GM21390 (cell line): ENCODE data around the gene STX18.
"Not testable (repeated sequence)": the region's sequence is repeated elsewhere in the genome, so short reads cannot be mapped to it uniquely, and the experiment has no call there.

ENCODE experiments used
- ATAC-seq: cut with Tn5 transposase; IDR thresholded peaks from one replicate; pipeline ENCODE4 v1.9.1; 2021; ENCODE audit not compliant: unreplicated experiment

STX18 gene

GRCh38 chr4:4541661-4542570 lies at the start of gene STX18:
TSS of gene STX18 (minus strand) at chr4:4542048. CDS start at chr4:4541964, 84 bp downstream.
- ATAC-seq, result peak; percentile 87

- no peak for ATAC-seq
These were observed 49.2 kb upstream of the STX18 start for GRCh38 chr4:4591071-4591470.

- no peak for ATAC-seq
These were observed 48.7 kb upstream of the STX18 start for GRCh38 chr4:4590546-4590945.

GRCh38 chr4:4585012-4585670 lies 43.3 kb upstream of the STX18 start:
- no peak for ATAC-seq

- no peak for ATAC-seq
These were observed 41.8 kb upstream of the STX18 start for GRCh38 chr4:4583606-4584005.

- ATAC-seq, result no peak
These were observed 40.8 kb upstream of the STX18 start for GRCh38 chr4:4582653-4583052.

GRCh38 chr4:4580494-4580893 lies 38.6 kb upstream of the STX18 start:
- no peak for ATAC-seq

- no peak for ATAC-seq
These were observed 37.1 kb upstream of the STX18 start for GRCh38 chr4:4578981-4579380.

- no peak for ATAC-seq
These were observed 35.6 kb upstream of the STX18 start for GRCh38 chr4:4577359-4577875.

- peak; percentile 82 for ATAC-seq
These were observed 33.7 kb upstream of the STX18 start for GRCh38 chr4:4575284-4576211.

- ATAC-seq, result no peak
These were observed 32.9 kb upstream of the STX18 start for GRCh38 chr4:4574792-4575191.

- ATAC-seq, result no peak
These were observed 32.2 kb upstream of the STX18 start for GRCh38 chr4:4574052-4574451.

- no peak for ATAC-seq
These were observed 31.0 kb upstream of the STX18 start for GRCh38 chr4:4572821-4573220.

- not testable (repeated sequence) for ATAC-seq
These were observed 28.0 kb upstream of the STX18 start for GRCh38 chr4:4569861-4570260.

- no peak for ATAC-seq
These were observed 27.1 kb upstream of the STX18 start for GRCh38 chr4:4568806-4569427.

GRCh38 chr4:4566359-4566758 lies 24.5 kb upstream of the STX18 start:
- not testable (repeated sequence) for ATAC-seq

- no peak for ATAC-seq
These were observed 22.7 kb upstream of the STX18 start for GRCh38 chr4:4564522-4564921.

- no peak for ATAC-seq
These were observed 18.8 kb upstream of the STX18 start for GRCh38 chr4:4560642-4561041.

GRCh38 chr4:4560136-4560535 lies 18.3 kb upstream of the STX18 start:
- no peak for ATAC-seq

- no peak for ATAC-seq
These were observed 17.7 kb upstream of the STX18 start for GRCh38 chr4:4559596-4559995.
